Smooth muscle cell (in vitro differentiated cells): ENCODE data around the gene GNB2. TPM values are rescaled to one million over a fixed set of nuclear protein-coding genes. Genes with fewer than 3 reads are reported as not detected.
A peak's percentile ranks its signal among the peaks of the same experiment; 100 is the strongest.

Experiments
- DNase-seq: peaks from one replicate; lab custom pipeline; 2025; ENCODE audit not compliant: unreplicated experiment; lab: John Stamatoyannopoulos, UW
- H2AFZ ChIP-seq: fragments of 200-600 bp; sonication (generic); 2 replicates; pipeline ENCODE4 v1.6.0; 2016; ENCODE audit warnings: antibody characterized with exemption, low read depth, mild to moderate bottlenecking
- H3F3A ChIP-seq: fragments of 200-600 bp; sonication (generic); 2 replicates; pipeline ENCODE4 v1.6.0; 2017; ENCODE audit warnings: antibody characterized with exemption, low read depth
- H3K27ac ChIP-seq: fragments of 200-600 bp; sonication (generic); 2 replicates; pipeline ENCODE4 v1.5.1; 2016; ENCODE audit warnings: low read depth, mild to moderate bottlenecking
- H3K27me3 ChIP-seq: fragments of 200-600 bp; sonication (generic); 2 replicates; pipeline ENCODE4 v1.6.1; 2016; ENCODE audit warnings: low read depth, mild to moderate bottlenecking
- H3K36me3 ChIP-seq: fragments of 200-600 bp; sonication (generic); 2 replicates; pipeline ENCODE4 v1.5.1; 2016; ENCODE audit warnings: low read depth
- H3K4me1 ChIP-seq: fragments of 200-600 bp; sonication (generic); 2 replicates; pipeline ENCODE4 v1.5.1; 2016; ENCODE audit warnings: low read depth
- H3K4me2 ChIP-seq: fragments of 200-600 bp; sonication (generic); 2 replicates; pipeline ENCODE4 v1.6.0; 2016; ENCODE audit warnings: mild to moderate bottlenecking
- H3K4me3 ChIP-seq: fragments of 200-600 bp; sonication (generic); 2 replicates; pipeline ENCODE4 v1.5.1; 2016; ENCODE audit warnings: mild to moderate bottlenecking
- H3K79me2 ChIP-seq: fragments of 200-600 bp; sonication (generic); 2 replicates; pipeline ENCODE4 v1.6.0; 2016; ENCODE audit warnings: low read depth, mild to moderate bottlenecking
- H3K9ac ChIP-seq: fragments of 200-600 bp; sonication (generic); 2 replicates; pipeline ENCODE4 v1.6.0; 2016; ENCODE audit warnings: low read depth
- H3K9me3 ChIP-seq: fragments of 200-600 bp; sonication (generic); replicated peaks from 2 replicates; pipeline ENCODE4 v1.5.1; 2016; ENCODE audit warnings: low read depth
- H4K20me1 ChIP-seq: fragments of 200-600 bp; sonication (generic); 2 replicates; pipeline ENCODE4 v1.6.0; 2016; ENCODE audit warnings: low read depth
- CTCF ChIP-seq: fragments of 200-600 bp; sonication (generic); IDR thresholded peaks from 2 replicates; pipeline ENCODE4 v1.5.1; 2017; ENCODE audit warnings: borderline replicate concordance, mild to moderate bottlenecking, antibody characterized with exemption; ENCODE audit not compliant: insufficient read depth, poor library complexity, severe bottlenecking
- WGBS: methylation state at CpG from one replicate; pipeline ENCODE4 v1.1.7; 2016; ENCODE audit warnings: low lambda C conversion rate; 5-methylcytosine and 5-hydroxymethylcytosine counted together
- polyA plus RNA-seq: library from polyadenylated mRNA; unstranded; fragments of >200 nt; fragmentation: Nextera tagmentation; extraction: Ambion mirVana; gene quantifications from 2 replicates; pipeline ENCODE4 v1.2.1, GENCODE V29; 2016
- total RNA-seq: library from RNA; depleted of rRNA; stranded (reverse); fragments of >200 nt; gene quantifications from 2 replicates; pipeline ENCODE4 v1.2.3, GENCODE V29; 2014

The GNB2 gene
- total and polyA plus RNA-seq, 2 experiments from 2014 or later, result 90.7 to 219 TPM

GRCh38 chr7:100626530-100627237 is 46.9 kb upstream of the GNB2 start:
- Histone ChIP-seq H3K36me3 (no peaks in the 10 kb centered on the region), H2AFZ (no peak overlapping the region), H3K4me2 (peak overlapping the region; percentile 94), H3K9me3 (no peaks in the 10 kb centered on the region), H3K4me3 (peak overlapping the region; percentile 46), H3K9ac (no peak overlapping the region), H3K4me1 (peaks cover 3% of the 10 kb centered on the region), H3K27me3 (no peaks in the 10 kb centered on the region), H3F3A (no peaks in the 10 kb centered on the region), H3K27ac (no peak overlapping the region), H3K79me2 (no peaks in the 10 kb centered on the region), H4K20me1 (no peaks in the 10 kb centered on the region)
- peak; percentile 62 for DNase-seq
- WGBS, result 14% methylated on average over 16 of the region's 37 CpGs
- no peak for TF ChIP-seq CTCF

- Histone ChIP-seq H3K36me3 (no peaks in the 10 kb centered on the region), H3K9me3 (no peaks in the 10 kb centered on the region), H3K27ac (no peak overlapping the region), H3K9ac (no peak overlapping the region), H3K79me2 (no peaks in the 10 kb centered on the region), H3K4me3 (no peak overlapping the region), H3F3A (no peaks in the 10 kb centered on the region), H4K20me1 (no peaks in the 10 kb centered on the region), H3K4me1 (peaks cover 3% of the 10 kb centered on the region), H3K27me3 (no peaks in the 10 kb centered on the region), H3K4me2 (no peak overlapping the region), H2AFZ (no peak overlapping the region)
- WGBS, result 92% methylated on average over 21 of the region's 21 CpGs
- TF ChIP-seq CTCF, result no peak
- no peak for DNase-seq
These were observed 46.3 kb upstream of the GNB2 start for GRCh38 chr7:100627238-100627549.

- no peaks in the 10 kb centered on the region for H3K9me3 ChIP-seq
- H2AFZ ChIP-seq, result no peak overlapping the region
- H3K27me3 ChIP-seq, result no peaks in the 10 kb centered on the region
- peak; percentile 5 for TF ChIP-seq CTCF
- WGBS, result 64% methylated on average over 11 of the region's 11 CpGs
- peaks cover 3% of the 10 kb centered on the region for H3K4me1 ChIP-seq
- no peaks in the 10 kb centered on the region for H3F3A ChIP-seq
- H3K4me3 ChIP-seq, result no peak overlapping the region
- no peaks in the 10 kb centered on the region for H4K20me1 ChIP-seq
- no peak overlapping the region for H3K9ac ChIP-seq
- no peak overlapping the region for H3K4me2 ChIP-seq
- no peak for DNase-seq
- H3K79me2 ChIP-seq, result no peaks in the 10 kb centered on the region
- no peaks in the 10 kb centered on the region for H3K36me3 ChIP-seq
- H3K27ac ChIP-seq, result no peak overlapping the region
These were observed 44.3 kb upstream of the GNB2 start for GRCh38 chr7:100629117-100629716.

GRCh38 chr7:100630066-100630465 is 43.5 kb upstream of the GNB2 start:
- H3F3A ChIP-seq, result no peaks in the 10 kb centered on the region
- H3K9me3 ChIP-seq, result no peaks in the 10 kb centered on the region
- no peak overlapping the region for H3K27ac ChIP-seq
- H2AFZ ChIP-seq, result no peak overlapping the region
- WGBS, result 93% methylated on average over 4 of the region's 4 CpGs
- no peak overlapping the region for H3K9ac ChIP-seq
- DNase-seq, result no peak
- H3K4me3 ChIP-seq, result no peak overlapping the region
- H3K36me3 ChIP-seq, result no peaks in the 10 kb centered on the region
- no peaks in the 10 kb centered on the region for H4K20me1 ChIP-seq
- H3K79me2 ChIP-seq, result no peaks in the 10 kb centered on the region
- H3K4me1 ChIP-seq, result peaks cover 3% of the 10 kb centered on the region
- H3K4me2 ChIP-seq, result no peak overlapping the region
- no peaks in the 10 kb centered on the region for H3K27me3 ChIP-seq
- no peak for TF ChIP-seq CTCF
